MM.1S (cell line): Measurements from ENCODE around the gene GRM5.

Experiments used
- EZH2 ChIP-seq: fragments of 300-600 bp; sonication (generic); optimal IDR thresholded peaks from 2 replicates; pipeline ENCODE3; 2017; ENCODE audit warnings: low read depth, mild to moderate bottlenecking, antibody characterized with exemption, low read length, mixed read lengths
- TF ChIP-seq, protein P1 (sequence below): fragments of 300-600 bp; sonication (generic); IDR thresholded peaks from 2 replicates; pipeline ENCODE4 v1.5.1; 2016; ENCODE audit warnings: antibody characterized with exemption, low read length, mixed read lengths

DNA sequence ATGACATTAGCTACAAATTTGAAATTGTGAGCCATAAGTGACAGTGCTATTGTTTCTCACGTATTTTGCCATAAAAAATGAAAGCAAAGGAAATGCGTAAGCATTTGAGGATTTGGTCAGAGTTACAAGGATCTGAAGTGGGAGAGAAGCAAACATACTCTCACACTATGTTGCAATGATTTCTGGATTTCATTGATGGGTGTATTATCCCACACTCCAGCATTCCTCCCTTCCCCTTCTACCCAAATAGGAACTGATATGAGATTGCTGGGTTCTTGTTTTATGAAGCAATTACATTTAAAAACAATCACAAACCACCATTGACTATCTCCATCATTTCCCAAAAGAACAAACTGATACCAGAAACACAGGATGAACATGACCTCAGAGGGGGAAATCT lies 414.2 kb downstream of the GRM5 start:
- TF ChIP-seq, protein P1, sequence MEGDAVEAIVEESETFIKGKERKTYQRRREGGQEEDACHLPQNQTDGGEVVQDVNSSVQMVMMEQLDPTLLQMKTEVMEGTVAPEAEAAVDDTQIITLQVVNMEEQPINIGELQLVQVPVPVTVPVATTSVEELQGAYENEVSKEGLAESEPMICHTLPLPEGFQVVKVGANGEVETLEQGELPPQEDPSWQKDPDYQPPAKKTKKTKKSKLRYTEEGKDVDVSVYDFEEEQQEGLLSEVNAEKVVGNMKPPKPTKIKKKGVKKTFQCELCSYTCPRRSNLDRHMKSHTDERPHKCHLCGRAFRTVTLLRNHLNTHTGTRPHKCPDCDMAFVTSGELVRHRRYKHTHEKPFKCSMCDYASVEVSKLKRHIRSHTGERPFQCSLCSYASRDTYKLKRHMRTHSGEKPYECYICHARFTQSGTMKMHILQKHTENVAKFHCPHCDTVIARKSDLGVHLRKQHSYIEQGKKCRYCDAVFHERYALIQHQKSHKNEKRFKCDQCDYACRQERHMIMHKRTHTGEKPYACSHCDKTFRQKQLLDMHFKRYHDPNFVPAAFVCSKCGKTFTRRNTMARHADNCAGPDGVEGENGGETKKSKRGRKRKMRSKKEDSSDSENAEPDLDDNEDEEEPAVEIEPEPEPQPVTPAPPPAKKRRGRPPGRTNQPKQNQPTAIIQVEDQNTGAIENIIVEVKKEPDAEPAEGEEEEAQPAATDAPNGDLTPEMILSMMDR: no peak
- no peak for TF ChIP-seq EZH2
